WTC11 (cell line): ENCODE results near the gene PDE1C.

Experiments used
- ATF2 ChIP-seq: sonication (generic); formaldehyde crosslinking; IDR thresholded peaks from 2 replicates; pipeline ENCODE4 v1.8.1; 2022; ENCODE audit warnings: low read depth, missing genetic modification reagents, borderline replicate concordance
- CTCF ChIP-seq: fragments of 200-600 bp; IDR thresholded peaks from 2 replicates; pipeline ENCODE4 v1.8.0; 2022; ENCODE audit warnings: antibody characterized with exemption
- FOXJ3 ChIP-seq: sonication (generic); formaldehyde crosslinking; IDR thresholded peaks from 2 replicates; pipeline ENCODE4 v1.9.0; 2021; ENCODE audit warnings: missing genetic modification reagents, mild to moderate bottlenecking, borderline replicate concordance
- TCF7 ChIP-seq: sonication (generic); formaldehyde crosslinking; IDR thresholded peaks from 2 replicates; pipeline ENCODE4 v1.8.0; 2022; ENCODE audit warnings: mild to moderate bottlenecking, low read depth, missing genetic modification reagents, moderate library complexity
- ZNF232 ChIP-seq: sonication (generic); formaldehyde crosslinking; IDR thresholded peaks from 2 replicates; pipeline ENCODE4 v1.8.0; 2022; ENCODE audit warnings: mild to moderate bottlenecking, missing genetic modification reagents
- ZNF396 ChIP-seq: fragments of 250-450 bp; sonication (Bioruptor Pico); IDR thresholded peaks from 2 replicates; pipeline ENCODE4 v1.8.0; 2021; ENCODE audit warnings: mild to moderate bottlenecking, moderate library complexity, borderline replicate concordance
- TF ChIP-seq, protein P1 (sequence below): sonication (generic); formaldehyde crosslinking; IDR thresholded peaks from 2 replicates; pipeline ENCODE4 v1.8.1; 2023; ENCODE audit warnings: mild to moderate bottlenecking, missing genetic modification reagents
- TF ChIP-seq, protein P2 (sequence below): sonication (generic); formaldehyde crosslinking; IDR thresholded peaks from 2 replicates; pipeline ENCODE4 v1.8.0; 2022; ENCODE audit warnings: mild to moderate bottlenecking, missing genetic modification reagents

DNA sequence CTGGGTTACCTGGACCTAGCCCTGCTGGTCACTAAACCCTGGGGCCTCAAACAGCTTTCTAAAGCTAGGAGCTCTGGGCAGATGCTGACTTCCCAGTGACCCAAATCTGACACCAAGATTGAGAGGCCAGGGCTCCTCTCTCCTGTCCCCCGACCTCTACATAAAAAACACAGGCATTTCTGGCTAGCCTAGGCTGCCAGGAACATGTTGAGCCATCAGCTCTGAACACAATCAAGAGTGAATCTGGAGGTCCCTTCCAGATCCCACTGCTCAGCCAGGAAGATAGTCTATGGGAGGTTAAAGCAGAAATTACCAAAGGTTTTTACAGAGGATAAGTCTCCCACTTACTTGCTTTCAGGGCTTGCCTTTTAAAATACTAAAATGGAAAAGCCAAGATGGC, 22.1 kb upstream of the PDE1C start:
- no peak for TF ChIP-seq CTCF
- no peak for TF ChIP-seq FOXJ3
- no peak for TF ChIP-seq ZNF232
- no peak for TF ChIP-seq ATF2 (CRISPR knock-in tag)
- no peak for TF ChIP-seq TCF7 (CRISPR knock-in tag)
- TF ChIP-seq, protein P1, sequence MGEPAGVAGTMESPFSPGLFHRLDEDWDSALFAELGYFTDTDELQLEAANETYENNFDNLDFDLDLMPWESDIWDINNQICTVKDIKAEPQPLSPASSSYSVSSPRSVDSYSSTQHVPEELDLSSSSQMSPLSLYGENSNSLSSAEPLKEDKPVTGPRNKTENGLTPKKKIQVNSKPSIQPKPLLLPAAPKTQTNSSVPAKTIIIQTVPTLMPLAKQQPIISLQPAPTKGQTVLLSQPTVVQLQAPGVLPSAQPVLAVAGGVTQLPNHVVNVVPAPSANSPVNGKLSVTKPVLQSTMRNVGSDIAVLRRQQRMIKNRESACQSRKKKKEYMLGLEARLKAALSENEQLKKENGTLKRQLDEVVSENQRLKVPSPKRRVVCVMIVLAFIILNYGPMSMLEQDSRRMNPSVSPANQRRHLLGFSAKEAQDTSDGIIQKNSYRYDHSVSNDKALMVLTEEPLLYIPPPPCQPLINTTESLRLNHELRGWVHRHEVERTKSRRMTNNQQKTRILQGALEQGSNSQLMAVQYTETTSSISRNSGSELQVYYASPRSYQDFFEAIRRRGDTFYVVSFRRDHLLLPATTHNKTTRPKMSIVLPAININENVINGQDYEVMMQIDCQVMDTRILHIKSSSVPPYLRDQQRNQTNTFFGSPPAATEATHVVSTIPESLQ = no peak
- TF ChIP-seq ZNF396 (CRISPR knock-in tag) = no peak
- TF ChIP-seq, protein P2, sequence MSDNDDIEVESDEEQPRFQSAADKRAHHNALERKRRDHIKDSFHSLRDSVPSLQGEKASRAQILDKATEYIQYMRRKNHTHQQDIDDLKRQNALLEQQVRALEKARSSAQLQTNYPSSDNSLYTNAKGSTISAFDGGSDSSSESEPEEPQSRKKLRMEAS (CRISPR knock-in tag) = no peak
